ENCODE results near the gene PDE3A. TPM values are rescaled to one million over a fixed set of nuclear protein-coding genes. Genes with fewer than 3 reads are reported as not detected.

PDE3A gene
- total and polyA plus RNA-seq, 2 donors from 2014 or later = 3.3 to 18.3 TPM

DNA sequence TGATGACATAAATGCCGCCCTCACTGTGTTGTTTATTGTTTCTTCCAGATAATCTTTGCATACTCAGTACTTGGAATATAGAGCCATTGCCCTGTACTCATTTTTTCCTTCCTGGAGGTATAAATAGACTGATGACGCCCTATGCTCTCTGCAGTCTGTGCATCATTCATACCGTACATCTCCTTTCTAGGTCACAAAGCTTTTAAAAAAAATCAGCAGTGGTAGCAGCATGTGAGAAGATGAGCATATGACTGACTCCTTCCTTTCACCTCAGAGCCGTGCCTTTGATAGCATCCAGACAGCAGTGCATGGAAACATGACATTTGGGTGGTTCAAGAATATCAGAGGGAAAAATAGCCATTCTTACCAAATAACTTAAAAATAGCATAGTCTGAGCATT is 77.3 kb downstream of the PDE3A start:
- H3K9ac ChIP-seq (ENCODE audit: low read length in 3 of 3) = no peak overlapping the region
- H3K4me1 ChIP-seq (ENCODE audit: control insufficient read depth in 2 of 3, insufficient read depth in 2 of 3, low read depth in 1 of 3, low read length in 3 of 3) = no peaks in the 10 kb centered on the region
- H3K36me3 ChIP-seq (ENCODE audit: control insufficient read depth in 2 of 3, insufficient read depth in 3 of 3, low read length in 3 of 3) = no peaks in the 10 kb centered on the region
- DNase-seq (no peak), FAIRE-seq (no peak)
- intact Hi-C loops (cut with DNase I) = no loop called here
- no peak for TF ChIP-seq CTCF (IDR thresholded peaks at IDR 0.05; ENCODE audit: borderline replicate concordance, extremely low read depth, insufficient read depth)
- H3K27me3 ChIP-seq (ENCODE audit: control insufficient read depth, insufficient read depth, low read length) = no peaks in the 10 kb centered on the region
- H3K9me3 ChIP-seq (ENCODE audit: control insufficient read depth in 2 of 3, insufficient read depth in 1 of 3, low read length in 3 of 3) = no peaks in the 10 kb centered on the region
- no peak overlapping the region for H3K4me3 ChIP-seq (ENCODE audit: low read length in 3 of 3)
- no peak overlapping the region for H3K27ac ChIP-seq (ENCODE audit: low read depth in 2 of 2, low read length in 2 of 2)

DNA sequence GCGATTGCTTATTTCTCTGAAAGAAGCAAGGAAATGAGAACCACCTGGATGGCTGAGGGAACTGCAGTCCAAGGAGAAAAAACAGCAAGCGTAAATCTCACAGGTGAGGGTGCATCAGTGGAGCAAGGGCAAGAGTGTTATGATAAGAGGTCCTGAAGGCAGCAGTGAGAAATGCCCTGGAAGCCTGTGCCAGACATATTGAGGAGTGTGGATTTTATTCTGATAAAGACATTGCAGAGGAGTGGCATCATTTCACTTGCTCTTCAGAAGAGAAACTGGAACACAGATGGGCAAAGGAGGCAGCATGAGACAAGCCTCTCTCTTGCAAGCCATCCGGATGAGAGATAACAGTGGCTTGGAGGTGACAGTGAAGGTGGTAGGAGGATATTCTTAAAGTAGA is 78.5 kb downstream of the PDE3A start:
- no peak overlapping the region for H3K4me3 ChIP-seq (ENCODE audit: low read length in 3 of 3)
- no peaks in the 10 kb centered on the region for H3K4me1 ChIP-seq (ENCODE audit: control insufficient read depth in 2 of 3, insufficient read depth in 2 of 3, low read depth in 1 of 3, low read length in 3 of 3)
- no peaks in the 10 kb centered on the region for H3K9me3 ChIP-seq (ENCODE audit: control insufficient read depth in 2 of 3, insufficient read depth in 1 of 3, low read length in 3 of 3)
- no peaks in the 10 kb centered on the region for H3K36me3 ChIP-seq (ENCODE audit: control insufficient read depth in 2 of 3, insufficient read depth in 3 of 3, low read length in 3 of 3)
- intact Hi-C loops (cut with DNase I) = no loop called here
- H3K27me3 ChIP-seq (ENCODE audit: control insufficient read depth, insufficient read depth, low read length) = no peaks in the 10 kb centered on the region
- no peak overlapping the region for H3K27ac ChIP-seq (ENCODE audit: low read depth in 2 of 2, low read length in 2 of 2)
- no peak overlapping the region for H3K9ac ChIP-seq (ENCODE audit: low read length in 3 of 3)
- FAIRE-seq (no peak), DNase-seq (no peak)
- no peak for TF ChIP-seq CTCF (IDR thresholded peaks at IDR 0.05; ENCODE audit: borderline replicate concordance, extremely low read depth, insufficient read depth)

DNA sequence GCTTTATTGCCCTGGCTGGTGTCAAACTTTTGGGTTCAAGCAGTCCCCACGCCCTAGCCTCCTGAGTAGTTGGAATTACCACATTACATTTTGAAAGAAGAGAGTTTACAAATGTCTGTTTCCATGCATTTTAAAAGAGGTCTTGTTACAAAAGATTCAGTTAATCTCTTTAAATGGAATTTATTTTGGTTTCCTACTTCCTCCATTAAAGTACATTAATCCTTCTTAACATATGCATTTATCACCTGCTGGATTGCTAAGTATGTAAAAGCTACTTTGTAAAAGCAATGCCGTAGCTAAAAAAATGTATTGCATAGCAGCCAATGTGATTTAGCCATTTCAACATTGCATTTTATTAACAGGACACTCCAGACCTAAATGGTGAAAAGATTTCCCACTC is 80.4 kb downstream of the PDE3A start:
- TF ChIP-seq CTCF (IDR thresholded peaks at IDR 0.05; ENCODE audit: borderline replicate concordance, extremely low read depth, insufficient read depth) = no peak
- no peak for FAIRE-seq
- Histone ChIP-seq H3K27ac (ENCODE audit: low read depth in 2 of 2, low read length in 2 of 2) (no peak overlapping the region), H3K27me3 (ENCODE audit: control insufficient read depth, insufficient read depth, low read length) (no peaks in the 10 kb centered on the region), H3K9ac (ENCODE audit: low read length in 3 of 3) (no peak overlapping the region), H3K36me3 (ENCODE audit: control insufficient read depth in 2 of 3, insufficient read depth in 3 of 3, low read length in 3 of 3) (no peaks in the 10 kb centered on the region), H3K9me3 (ENCODE audit: control insufficient read depth in 2 of 3, insufficient read depth in 1 of 3, low read length in 3 of 3) (no peaks in the 10 kb centered on the region), H3K4me3 (ENCODE audit: low read length in 3 of 3) (no peak overlapping the region), H3K4me1 (ENCODE audit: control insufficient read depth in 2 of 3, insufficient read depth in 2 of 3, low read depth in 1 of 3, low read length in 3 of 3) (peaks cover 0 to 2% (median 0%) of the 10 kb centered on the region in 3 donors)
- intact Hi-C loops (cut with DNase I) = no loop called here
- DNase-seq = no peak

DNA sequence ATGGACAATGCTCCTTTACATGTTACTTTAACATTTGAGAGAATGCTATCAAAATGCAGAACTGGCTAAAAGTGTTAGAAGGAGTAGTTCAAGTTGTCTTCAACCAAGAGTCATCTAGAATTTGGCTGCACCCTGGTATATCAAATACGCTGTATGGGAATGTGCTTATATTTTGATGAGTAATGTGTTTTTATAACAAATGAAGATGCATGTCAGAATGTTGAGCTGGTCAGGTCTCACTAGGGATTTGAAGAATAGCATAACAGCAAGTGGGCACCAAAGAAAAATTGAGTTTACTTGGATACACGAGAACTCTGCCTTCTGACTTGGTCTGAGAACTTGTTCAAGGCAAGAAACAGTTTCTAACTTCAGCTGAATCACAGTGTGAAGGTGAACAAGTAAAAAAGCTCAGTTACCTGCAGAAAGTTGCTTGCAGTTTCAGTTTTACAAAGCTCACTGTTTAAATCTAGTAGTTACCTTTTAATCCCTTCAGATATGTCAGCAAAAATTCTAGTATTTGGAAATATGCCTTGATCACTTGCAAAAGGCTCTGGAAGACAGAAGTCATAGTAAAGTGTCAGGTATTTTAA is 82.3 kb downstream of the PDE3A start:
- DNase-seq (no peak), FAIRE-seq (no peak)
- Histone ChIP-seq H3K9ac (ENCODE audit: low read length in 3 of 3) (no peak overlapping the region), H3K27ac (ENCODE audit: low read depth in 2 of 2, low read length in 2 of 2) (no peak overlapping the region), H3K27me3 (ENCODE audit: control insufficient read depth, insufficient read depth, low read length) (no peaks in the 10 kb centered on the region), H3K4me1 (ENCODE audit: control insufficient read depth in 2 of 3, insufficient read depth in 2 of 3, low read depth in 1 of 3, low read length in 3 of 3) (peaks cover 0 to 2% (median 0%) of the 10 kb centered on the region in 3 donors), H3K4me3 (ENCODE audit: low read length in 3 of 3) (no peak overlapping the region), H3K9me3 (ENCODE audit: control insufficient read depth in 2 of 3, insufficient read depth in 1 of 3, low read length in 3 of 3) (no peaks in the 10 kb centered on the region), H3K36me3 (ENCODE audit: control insufficient read depth in 2 of 3, insufficient read depth in 3 of 3, low read length in 3 of 3) (no peaks in the 10 kb centered on the region)
- intact Hi-C loops (cut with DNase I) = no loop called here
- no peak for TF ChIP-seq CTCF (IDR thresholded peaks at IDR 0.05; ENCODE audit: borderline replicate concordance, extremely low read depth, insufficient read depth)

Measured in kidney (tissue), 14 donors.